SK-N-SH treated with all-trans-retinoic acid at 6 μM for 48 hours (cell line): ENCODE data around the gene KDR.

Source experiments
- ATAC-seq: fragments of 200-7000 bp; cut with Tn5 transposase; 3 replicates; pipeline ENCODE4 v1.9.1; 2020; ENCODE audit warnings: mild to moderate bottlenecking, moderate library complexity
- ARNTL ChIP-seq: fragments of 450-650 bp; formaldehyde crosslinking; IDR thresholded peaks from 2 replicates; pipeline ENCODE4 v1.5.0; 2020; ENCODE audit warnings: low read depth, mild to moderate bottlenecking, moderate library complexity, borderline replicate concordance
- BACH2 ChIP-seq: fragments of 250-450 bp; sonication (Bioruptor Pico); IDR thresholded peaks from 2 replicates; pipeline ENCODE4 v1.9.0; 2021; ENCODE audit warnings: mild to moderate bottlenecking, borderline replicate concordance
- CREB5 ChIP-seq: fragments of 250-450 bp; sonication (Bioruptor Pico); IDR thresholded peaks from 2 replicates; pipeline ENCODE4 v1.5.1; 2020; ENCODE audit warnings: low read depth, mild to moderate bottlenecking, moderate library complexity
- CSDC2 ChIP-seq: fragments of 250-450 bp; sonication (Bioruptor Pico); IDR thresholded peaks from 2 replicates; pipeline ENCODE4 v1.5.0; 2020; ENCODE audit warnings: mild to moderate bottlenecking, moderate library complexity
- CSRNP3 ChIP-seq: fragments of 250-450 bp; sonication (Bioruptor Pico); IDR thresholded peaks from 2 replicates; pipeline ENCODE4 v1.5.1; 2021; ENCODE audit warnings: mild to moderate bottlenecking, moderate library complexity
- GLIS3 ChIP-seq: fragments of 250-450 bp; sonication (Bioruptor Pico); IDR thresholded peaks from 2 replicates; pipeline ENCODE4 v1.5.0; 2020; ENCODE audit warnings: mild to moderate bottlenecking, moderate library complexity
- ISL1 ChIP-seq: fragments of 250-450 bp; sonication (Bioruptor Pico); IDR thresholded peaks from 2 replicates; pipeline ENCODE4 v2.1.2; 2022; ENCODE audit warnings: mild to moderate bottlenecking, moderate library complexity
- OSR1 ChIP-seq: fragments of 250-450 bp; sonication (Bioruptor Pico); IDR thresholded peaks from 2 replicates; pipeline ENCODE4 v1.8.0; 2022; ENCODE audit warnings: moderate library complexity, mild to moderate bottlenecking, inconsistent platforms
- PATZ1 ChIP-seq: fragments of 250-450 bp; sonication (Bioruptor Pico); IDR thresholded peaks from 2 replicates; pipeline ENCODE4 v1.8.0; 2020; ENCODE audit warnings: mild to moderate bottlenecking, moderate library complexity, borderline replicate concordance
- POU6F1 ChIP-seq: fragments of 250-450 bp; sonication (Bioruptor Pico); IDR thresholded peaks from 2 replicates; pipeline ENCODE4 v1.8.0; 2021; ENCODE audit warnings: low read depth, mild to moderate bottlenecking, moderate library complexity, borderline replicate concordance
- PPARA ChIP-seq: fragments of 250-450 bp; sonication (Bioruptor Pico); IDR thresholded peaks from 2 replicates; pipeline ENCODE4 v1.5.0; 2020; ENCODE audit warnings: mild to moderate bottlenecking, borderline replicate concordance
- RARB ChIP-seq: fragments of 250-450 bp; sonication (Bioruptor Pico); IDR thresholded peaks from 2 replicates; pipeline ENCODE4 v1.8.0; 2021; ENCODE audit warnings: mild to moderate bottlenecking, moderate library complexity
- SNAI2 ChIP-seq: fragments of 250-450 bp; sonication (Bioruptor Pico); IDR thresholded peaks from 2 replicates; pipeline ENCODE4 v1.5.0; 2020; ENCODE audit warnings: mild to moderate bottlenecking, moderate library complexity
- TOX ChIP-seq: fragments of 250-450 bp; sonication (Bioruptor Pico); IDR thresholded peaks from 2 replicates; pipeline ENCODE4 v1.8.0; 2021; ENCODE audit warnings: mild to moderate bottlenecking, moderate library complexity, borderline replicate concordance
- TSHZ2 ChIP-seq: fragments of 250-450 bp; sonication (Bioruptor Pico); IDR thresholded peaks from 2 replicates; pipeline ENCODE4 v1.5.0; 2020; ENCODE audit warnings: mild to moderate bottlenecking, moderate library complexity
- ZC3H10 ChIP-seq: fragments of 250-450 bp; sonication (Bioruptor Pico); IDR thresholded peaks from 2 replicates; pipeline ENCODE4 v1.5.1; 2021; ENCODE audit warnings: mild to moderate bottlenecking, moderate library complexity
- ZFP3 ChIP-seq: fragments of 250-450 bp; sonication (Bioruptor Pico); IDR thresholded peaks from 2 replicates; pipeline ENCODE4 v1.5.0; 2020; ENCODE audit warnings: mild to moderate bottlenecking, moderate library complexity
- ZFP30 ChIP-seq: fragments of 450-650 bp; formaldehyde crosslinking; IDR thresholded peaks from 2 replicates; pipeline ENCODE4 v1.5.0; 2022; ENCODE audit warnings: mild to moderate bottlenecking, moderate library complexity
- ZNF565 ChIP-seq: fragments of 450-650 bp; formaldehyde crosslinking; conservative IDR thresholded peaks from 2 replicates; pipeline ENCODE4 v1.5.0; 2020; ENCODE audit warnings: low read depth, mild to moderate bottlenecking, moderate library complexity
- ZNF70 ChIP-seq: fragments of 450-650 bp; formaldehyde crosslinking; IDR thresholded peaks from 2 replicates; pipeline ENCODE4 v1.5.0; 2020; ENCODE audit warnings: mild to moderate bottlenecking, moderate library complexity
- ZNF8 ChIP-seq: fragments of 450-650 bp; formaldehyde crosslinking; IDR thresholded peaks from 2 replicates; pipeline ENCODE4 v1.5.0; 2020; ENCODE audit warnings: mild to moderate bottlenecking, moderate library complexity

KDR gene

GRCh38 chr4:55075823-55076716, 49.3 kb downstream of the KDR start:
- no peak for ATAC-seq
- no peak for TF ChIP-seq OSR1 (CRISPR knock-in tag)
- no peak for TF ChIP-seq TSHZ2 (CRISPR knock-in tag)
- no peak for TF ChIP-seq CSRNP3 (CRISPR knock-in tag)
- TF ChIP-seq CREB5 (CRISPR knock-in tag) = no peak
- no peak for TF ChIP-seq TOX (CRISPR knock-in tag)
- TF ChIP-seq ZNF565 (CRISPR knock-in tag) = no peak
- no peak for TF ChIP-seq ZNF8 (CRISPR knock-in tag)
- TF ChIP-seq ZNF70 (CRISPR knock-in tag) = no peak
- no peak for TF ChIP-seq ZC3H10 (CRISPR knock-in tag)
- TF ChIP-seq PPARA = no peak
- no peak for TF ChIP-seq POU6F1 (CRISPR knock-in tag)
- TF ChIP-seq RARB (CRISPR knock-in tag) = no peak
- TF ChIP-seq ZFP30 (CRISPR knock-in tag) = no peak
- TF ChIP-seq CSDC2 (CRISPR knock-in tag) = no peak
- TF ChIP-seq ARNTL = no peak
- TF ChIP-seq BACH2 (CRISPR knock-in tag) = no peak
- no peak for TF ChIP-seq SNAI2 (CRISPR knock-in tag)
- no peak for TF ChIP-seq ISL1 (CRISPR knock-in tag)

GRCh38 chr4:55075376-55075775, 50.0 kb downstream of the KDR start:
- TF ChIP-seq RARB (CRISPR knock-in tag) (no peak), SNAI2 (CRISPR knock-in tag) (no peak), TOX (CRISPR knock-in tag) (no peak), BACH2 (CRISPR knock-in tag) (no peak), GLIS3 (CRISPR knock-in tag) (no peak), POU6F1 (CRISPR knock-in tag) (no peak), PPARA (no peak), ZC3H10 (CRISPR knock-in tag) (no peak), TSHZ2 (CRISPR knock-in tag) (no peak), PATZ1 (CRISPR knock-in tag) (no peak), OSR1 (CRISPR knock-in tag) (no peak), ZNF8 (CRISPR knock-in tag) (no peak), ZFP3 (CRISPR knock-in tag) (no peak), CSRNP3 (CRISPR knock-in tag) (no peak)
- ATAC-seq = no peak
